Vagina (tissue), 2 donors: ENCODE measurements around the gene TMED9. TPM values are rescaled to one million over a fixed set of nuclear protein-coding genes. Genes with fewer than 3 reads are reported as not detected.
A peak's percentile ranks its signal among the peaks of the same experiment; 100 is the strongest.

Experiments used
- DNase-seq, 2 donors: peaks; one replicate each; pipeline ENCODE4 v3.0.0-alpha.2; 2017; ENCODE audit errors: extremely low spot score in 2 of 2
- H3K27ac ChIP-seq: fragments of 200-600 bp; sonication (generic); one replicate; pipeline ENCODE4 v1.5.1; 2019
- H3K27me3 ChIP-seq: fragments of 200-600 bp; sonication (generic); one replicate; pipeline ENCODE4 v1.5.1; 2019
- H3K36me3 ChIP-seq, 2 donors: fragments of 200-600 bp; sonication (generic); one replicate each; pipeline ENCODE4 v1.5.1; 2017 to 2019
- H3K4me1 ChIP-seq: fragments of 200-600 bp; sonication (generic); one replicate; pipeline ENCODE4 v1.5.1; 2019
- H3K4me3 ChIP-seq, 2 donors: fragments of 200-600 bp; sonication (generic); 1 replicate in 1 of 2; 2 replicates in 1 of 2; pipeline ENCODE4 v1.5.1; 2016 to 2019
- H3K9me3 ChIP-seq: fragments of 200-600 bp; sonication (generic); one replicate; pipeline ENCODE4 v1.5.1; 2019
- POLR2A ChIP-seq, 2 donors: fragments of 450-650 bp; IDR thresholded peaks; one replicate each; pipeline ENCODE4 v1.6.1; 2017; ENCODE audit warnings: antibody characterized with exemption in 2 of 2, mild to moderate bottlenecking in 2 of 2, moderate library complexity in 2 of 2
- POLR2AphosphoS5 ChIP-seq, 2 donors: sonication (generic); formaldehyde crosslinking; IDR thresholded peaks; one replicate each; pipeline ENCODE4 v1.9.0; 2017; ENCODE audit warnings: antibody characterized with exemption in 2 of 2, mild to moderate bottlenecking in 2 of 2, low read depth in 1 of 2; ENCODE audit not compliant: insufficient read depth in 1 of 2
- intact Hi-C: fragments of 100-400 bp; cut with DNase I; formaldehyde crosslinking; loops from one replicate; pipeline ENCODE4 v1.15.1; 2023
- total RNA-seq: library from RNA; depleted of rRNA; stranded (reverse); fragments of >200 nt; gene quantifications from one replicate; pipeline ENCODE4 v1.2.3, GENCODE V29; 2016
- TF ChIP-seq, protein P1 (sequence below), 3 experiments: fragments of 450-650 bp in 2 of 3; fragments of 200-600 bp in 1 of 3; sonication (generic) in 1 of 3; IDR thresholded peaks; one replicate each; pipeline ENCODE4 v1.5.1; 2017 to 2019; ENCODE audit warnings: antibody characterized with exemption in 3 of 3, mild to moderate bottlenecking in 2 of 3, moderate library complexity in 2 of 3

TMED9 gene
- total RNA-seq, 1 donor from 2014 or later = 83.7 TPM

DNA sequence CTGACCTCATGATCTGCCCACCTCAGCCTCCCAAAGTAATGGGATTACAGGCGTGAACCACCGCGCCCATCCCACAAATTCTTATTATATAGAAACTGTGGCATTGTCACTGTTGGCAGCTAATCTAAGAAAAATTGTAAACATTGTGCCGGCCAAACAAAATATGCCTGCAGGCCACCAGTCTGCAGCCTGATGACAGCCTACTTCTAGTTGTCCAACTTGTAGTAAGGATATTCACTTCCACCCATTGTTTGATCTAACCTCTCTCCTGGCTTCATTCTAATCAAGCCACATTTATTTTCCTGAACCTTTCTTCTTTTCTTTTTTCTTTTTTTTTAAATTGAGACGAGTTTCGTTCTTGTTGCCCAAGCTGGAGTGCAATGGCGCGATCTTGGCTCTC is 13.7 kb upstream of the TMED9 start:
- Histone ChIP-seq H3K27me3 (no peaks in the 10 kb centered on the region), H3K9me3 (no peaks in the 10 kb centered on the region), H3K36me3 (no peaks in the 10 kb centered on the region), H3K27ac (no peak overlapping the region), H3K4me3 (no peak overlapping the region), H3K4me1 (no peaks in the 10 kb centered on the region)
- TF ChIP-seq, protein P1, sequence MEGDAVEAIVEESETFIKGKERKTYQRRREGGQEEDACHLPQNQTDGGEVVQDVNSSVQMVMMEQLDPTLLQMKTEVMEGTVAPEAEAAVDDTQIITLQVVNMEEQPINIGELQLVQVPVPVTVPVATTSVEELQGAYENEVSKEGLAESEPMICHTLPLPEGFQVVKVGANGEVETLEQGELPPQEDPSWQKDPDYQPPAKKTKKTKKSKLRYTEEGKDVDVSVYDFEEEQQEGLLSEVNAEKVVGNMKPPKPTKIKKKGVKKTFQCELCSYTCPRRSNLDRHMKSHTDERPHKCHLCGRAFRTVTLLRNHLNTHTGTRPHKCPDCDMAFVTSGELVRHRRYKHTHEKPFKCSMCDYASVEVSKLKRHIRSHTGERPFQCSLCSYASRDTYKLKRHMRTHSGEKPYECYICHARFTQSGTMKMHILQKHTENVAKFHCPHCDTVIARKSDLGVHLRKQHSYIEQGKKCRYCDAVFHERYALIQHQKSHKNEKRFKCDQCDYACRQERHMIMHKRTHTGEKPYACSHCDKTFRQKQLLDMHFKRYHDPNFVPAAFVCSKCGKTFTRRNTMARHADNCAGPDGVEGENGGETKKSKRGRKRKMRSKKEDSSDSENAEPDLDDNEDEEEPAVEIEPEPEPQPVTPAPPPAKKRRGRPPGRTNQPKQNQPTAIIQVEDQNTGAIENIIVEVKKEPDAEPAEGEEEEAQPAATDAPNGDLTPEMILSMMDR (IDR thresholded peaks at IDR 0.05) = no peak
- TF ChIP-seq POLR2AphosphoS5 (IDR thresholded peaks at IDR 0.05; ENCODE audit: insufficient read depth in 1 of 2, low read depth in 1 of 2) (no peak), POLR2A (IDR thresholded peaks at IDR 0.05) (no peak)
- no peak for DNase-seq
- intact Hi-C loops = no loop called here

DNA sequence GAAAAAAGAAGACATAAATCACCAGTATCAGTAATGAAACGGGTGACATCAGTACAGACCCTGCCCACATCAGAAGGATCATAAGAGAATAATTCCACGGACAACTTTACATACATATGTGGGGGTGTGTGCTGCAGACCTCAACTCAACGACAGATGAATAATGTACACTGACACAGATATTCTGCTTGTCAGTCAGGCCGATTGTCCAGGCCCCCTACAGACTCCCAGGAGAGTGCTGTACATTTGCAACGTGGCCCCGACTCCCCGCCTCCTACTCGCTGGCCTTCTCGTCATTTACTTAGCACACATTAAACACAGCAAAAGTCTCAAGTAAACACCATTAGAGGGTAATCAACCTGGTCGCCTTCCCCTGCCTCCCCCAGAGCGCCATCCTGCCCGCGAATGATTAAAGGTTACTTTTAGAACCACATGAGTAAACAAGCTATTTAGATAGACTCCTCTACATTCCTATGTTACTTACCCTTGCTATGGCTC is 3.5 kb upstream of the TMED9 start:
- Histone ChIP-seq H3K27ac (no peak overlapping the region), H3K27me3 (no peaks in the 10 kb centered on the region), H3K9me3 (no peaks in the 10 kb centered on the region), H3K36me3 (peaks cover 0 to 5% of the 10 kb centered on the region in 2 donors), H3K4me3 (no peak overlapping the region), H3K4me1 (peaks cover 16% of the 10 kb centered on the region)
- intact Hi-C loops = no loop called here
- TF ChIP-seq POLR2A (IDR thresholded peaks at IDR 0.05) = no peak
- TF ChIP-seq, protein P1 (IDR thresholded peaks at IDR 0.05) = no peak
- no peak for DNase-seq

DNA sequence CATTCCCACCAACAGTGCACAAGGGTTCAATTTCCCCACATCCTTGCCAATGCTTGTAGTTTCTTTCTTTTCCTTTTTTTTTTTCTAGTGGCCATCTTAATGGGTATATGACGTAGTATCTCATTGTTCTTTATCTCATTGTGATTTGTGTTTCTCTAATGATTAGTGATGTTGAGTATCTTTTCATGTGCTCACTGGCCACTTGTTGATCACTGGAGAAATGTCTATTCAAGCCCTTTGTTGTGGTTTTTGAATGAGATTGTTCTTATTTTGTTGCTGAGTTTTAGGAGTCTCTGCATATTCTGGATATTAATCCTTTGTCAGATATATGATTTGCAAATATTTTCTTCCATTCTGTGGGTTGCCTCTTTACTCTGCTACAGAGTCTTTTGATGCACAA is 1.6 kb upstream of the TMED9 start:
- no peak overlapping the region for H3K4me3 ChIP-seq
- TF ChIP-seq, protein P1 (IDR thresholded peaks at IDR 0.05) = no peak
- no peak for TF ChIP-seq POLR2A (IDR thresholded peaks at IDR 0.05)
- H3K9me3 ChIP-seq = no peaks in the 10 kb centered on the region
- DNase-seq = no peak
- H3K27ac ChIP-seq = no peak overlapping the region
- H3K27me3 ChIP-seq = no peaks in the 10 kb centered on the region
- intact Hi-C loops = no loop called here
- peaks cover 3 to 24% of the 10 kb centered on the region in 2 donors for H3K36me3 ChIP-seq
- peaks cover 30% of the 10 kb centered on the region for H3K4me1 ChIP-seq

DNA sequence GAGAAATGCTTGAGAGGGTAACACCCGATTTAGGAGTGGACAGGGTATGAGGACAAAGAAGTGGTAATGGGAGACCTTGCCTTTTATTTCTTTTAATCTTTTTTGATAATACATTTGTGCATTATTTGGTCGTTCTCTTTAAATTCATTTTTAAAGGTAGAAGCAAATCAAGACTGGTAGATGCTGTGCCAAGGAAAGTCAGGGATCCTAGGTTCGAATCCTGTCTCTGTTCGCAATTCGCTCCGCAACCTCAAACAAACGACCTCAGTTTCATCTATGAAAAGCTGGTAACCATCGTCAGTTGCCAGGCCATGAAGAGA is 353 bp upstream of the TMED9 start:
- H3K4me3 ChIP-seq = peak overlapping the region; percentile 81 to 97
- no peak for DNase-seq
- no peaks in the 10 kb centered on the region for H3K9me3 ChIP-seq
- TF ChIP-seq, protein P1 (IDR thresholded peaks at IDR 0.05) = no peak
- TF ChIP-seq POLR2AphosphoS5 (IDR thresholded peaks at IDR 0.05; ENCODE audit: insufficient read depth in 1 of 2, low read depth in 1 of 2) = no peak
- TF ChIP-seq POLR2A (IDR thresholded peaks at IDR 0.05) = no peak
- intact Hi-C loops = no loop called here
- peaks cover 3 to 37% of the 10 kb centered on the region in 2 donors for H3K36me3 ChIP-seq
- peaks cover 30% of the 10 kb centered on the region for H3K4me1 ChIP-seq
- no peak overlapping the region for H3K27ac ChIP-seq
- H3K27me3 ChIP-seq = no peaks in the 10 kb centered on the region

DNA sequence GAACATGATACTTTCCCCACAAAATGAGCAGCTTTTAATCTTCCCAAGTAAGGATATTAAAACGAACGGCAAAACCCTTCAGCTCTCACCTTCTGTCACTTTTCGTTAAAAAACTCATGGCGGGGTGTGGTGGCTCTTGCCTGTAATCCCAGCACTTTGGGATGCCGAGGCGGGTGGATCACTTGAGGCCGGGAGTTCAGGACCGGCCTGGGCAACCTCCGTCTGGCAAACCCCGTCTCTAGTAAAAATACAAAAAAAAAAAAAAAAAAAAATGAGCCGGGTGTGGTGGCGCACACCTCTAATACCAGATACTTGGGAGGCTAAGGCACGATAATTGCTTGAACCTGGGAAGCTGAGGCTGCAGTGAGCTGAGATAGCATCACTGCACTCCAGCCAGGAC is 902 bp downstream of the TMED9 start:
- Histone ChIP-seq H3K27ac (no peak overlapping the region), H3K36me3 (peaks cover 3 to 37% of the 10 kb centered on the region in 2 donors), H3K9me3 (no peaks in the 10 kb centered on the region), H3K27me3 (no peaks in the 10 kb centered on the region), H3K4me1 (peaks cover 30% of the 10 kb centered on the region), H3K4me3 (peak overlapping the region; percentile 81 to 97)
- intact Hi-C loops = no loop called here
- DNase-seq = no peak
- TF ChIP-seq POLR2AphosphoS5 (IDR thresholded peaks at IDR 0.05; ENCODE audit: insufficient read depth in 1 of 2, low read depth in 1 of 2) (no peak), POLR2A (IDR thresholded peaks at IDR 0.05) (no peak)
- TF ChIP-seq, protein P1 (IDR thresholded peaks at IDR 0.05) = no peak
